ENCODE results near the gene HSPA12B. TPM values are rescaled to one million over a fixed set of nuclear protein-coding genes. Genes with fewer than 3 reads are reported as not detected.

HSPA12B gene
- total RNA-seq, 6 donors from 2014 or later, result 18.4 to 53.7 (median 21.5) TPM

DNA sequence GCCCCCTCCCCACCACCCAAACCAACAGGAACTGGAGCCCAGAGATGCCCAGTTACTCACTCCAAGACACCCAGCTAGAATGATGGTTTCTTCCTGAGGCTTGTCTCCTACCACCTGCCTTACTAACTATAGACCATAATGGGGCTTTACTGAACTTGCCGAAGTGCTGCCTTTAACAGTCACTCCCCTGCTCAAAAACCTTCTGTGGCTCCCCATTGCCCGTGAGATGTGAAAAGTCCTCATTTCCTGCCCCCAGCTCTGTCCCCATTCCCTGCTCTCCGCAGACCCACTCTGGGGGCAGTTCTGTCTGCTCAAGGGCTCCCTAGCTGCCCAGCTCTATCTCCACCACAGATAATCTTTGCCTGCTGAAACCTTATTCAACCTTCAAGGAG lies 25.0 kb upstream of the HSPA12B start:
- Histone ChIP-seq H3K9me3 (no peaks in the 10 kb centered on the region), H3K27me3 (no peaks in the 10 kb centered on the region), H3K27ac (no peak overlapping the region), H3K4me1 (peaks cover 8 to 14% (median 11%) of the 10 kb centered on the region in 4 donors), H3K4me3 (no peak overlapping the region), H3K36me3 (no peaks in the 10 kb centered on the region)
- no peak for TF ChIP-seq POLR2AphosphoS5 (IDR thresholded peaks at IDR 0.05)
- TF ChIP-seq POLR2A (IDR thresholded peaks at IDR 0.05), result no peak
- TF ChIP-seq, protein P1, sequence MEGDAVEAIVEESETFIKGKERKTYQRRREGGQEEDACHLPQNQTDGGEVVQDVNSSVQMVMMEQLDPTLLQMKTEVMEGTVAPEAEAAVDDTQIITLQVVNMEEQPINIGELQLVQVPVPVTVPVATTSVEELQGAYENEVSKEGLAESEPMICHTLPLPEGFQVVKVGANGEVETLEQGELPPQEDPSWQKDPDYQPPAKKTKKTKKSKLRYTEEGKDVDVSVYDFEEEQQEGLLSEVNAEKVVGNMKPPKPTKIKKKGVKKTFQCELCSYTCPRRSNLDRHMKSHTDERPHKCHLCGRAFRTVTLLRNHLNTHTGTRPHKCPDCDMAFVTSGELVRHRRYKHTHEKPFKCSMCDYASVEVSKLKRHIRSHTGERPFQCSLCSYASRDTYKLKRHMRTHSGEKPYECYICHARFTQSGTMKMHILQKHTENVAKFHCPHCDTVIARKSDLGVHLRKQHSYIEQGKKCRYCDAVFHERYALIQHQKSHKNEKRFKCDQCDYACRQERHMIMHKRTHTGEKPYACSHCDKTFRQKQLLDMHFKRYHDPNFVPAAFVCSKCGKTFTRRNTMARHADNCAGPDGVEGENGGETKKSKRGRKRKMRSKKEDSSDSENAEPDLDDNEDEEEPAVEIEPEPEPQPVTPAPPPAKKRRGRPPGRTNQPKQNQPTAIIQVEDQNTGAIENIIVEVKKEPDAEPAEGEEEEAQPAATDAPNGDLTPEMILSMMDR (IDR thresholded peaks at IDR 0.05), result no peak
- no peak for TF ChIP-seq EP300 (IDR thresholded peaks at IDR 0.05)
- 94 to 98% methylated on average over 3 of the region's 3 CpGs for WGBS, 2 donors
- DNase-seq, result no peak
- ATAC-seq (ENCODE audit: low FRiP score in 2 of 2), result no peak

DNA sequence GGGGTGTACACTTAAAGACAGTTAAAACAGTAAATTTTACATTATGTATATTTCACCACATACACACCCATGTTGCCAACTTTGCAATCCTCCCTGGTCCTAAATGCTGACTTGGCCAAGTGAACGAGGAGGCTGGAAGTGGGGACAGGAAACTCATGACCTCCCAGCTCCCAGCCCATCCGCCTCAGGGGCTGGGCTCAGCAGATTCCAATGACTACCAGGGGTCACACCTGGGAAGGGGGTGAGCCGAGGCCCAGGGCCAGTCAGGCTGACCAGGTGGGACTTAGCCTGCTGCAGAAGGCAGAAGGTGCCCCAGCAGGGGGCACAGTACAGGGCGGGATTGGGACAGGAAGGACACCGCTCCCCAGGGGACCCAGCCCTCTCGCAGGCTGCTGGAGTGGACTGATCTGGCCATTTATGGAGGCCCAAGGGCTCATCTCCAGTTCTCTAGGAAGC lies 22.4 kb upstream of the HSPA12B start:
- no peaks in the 10 kb centered on the region for H3K9me3 ChIP-seq
- TF ChIP-seq POLR2A (IDR thresholded peaks at IDR 0.05) (no peak), POLR2AphosphoS5 (IDR thresholded peaks at IDR 0.05) (no peak), EP300 (IDR thresholded peaks at IDR 0.05) (no peak)
- TF ChIP-seq, protein P1 (IDR thresholded peaks at IDR 0.05), result no peak
- ATAC-seq (ENCODE audit: low FRiP score in 2 of 2) (peak in 1 of 2 donors; percentile 2), DNase-seq (no peak)
- WGBS, 2 donors, result 49 to 64% methylated on average over 6 of the region's 6 CpGs
- peak overlapping the region in 1 of 4 donors; percentile 8 for H3K4me3 ChIP-seq
- H3K36me3 ChIP-seq, result no peaks in the 10 kb centered on the region
- H3K27me3 ChIP-seq, result no peaks in the 10 kb centered on the region
- H3K27ac ChIP-seq, result peak overlapping the region in 1 of 4 donors; percentile 57
- H3K4me1 ChIP-seq, result peaks cover 8 to 23% (median 14%) of the 10 kb centered on the region in 4 donors

DNA sequence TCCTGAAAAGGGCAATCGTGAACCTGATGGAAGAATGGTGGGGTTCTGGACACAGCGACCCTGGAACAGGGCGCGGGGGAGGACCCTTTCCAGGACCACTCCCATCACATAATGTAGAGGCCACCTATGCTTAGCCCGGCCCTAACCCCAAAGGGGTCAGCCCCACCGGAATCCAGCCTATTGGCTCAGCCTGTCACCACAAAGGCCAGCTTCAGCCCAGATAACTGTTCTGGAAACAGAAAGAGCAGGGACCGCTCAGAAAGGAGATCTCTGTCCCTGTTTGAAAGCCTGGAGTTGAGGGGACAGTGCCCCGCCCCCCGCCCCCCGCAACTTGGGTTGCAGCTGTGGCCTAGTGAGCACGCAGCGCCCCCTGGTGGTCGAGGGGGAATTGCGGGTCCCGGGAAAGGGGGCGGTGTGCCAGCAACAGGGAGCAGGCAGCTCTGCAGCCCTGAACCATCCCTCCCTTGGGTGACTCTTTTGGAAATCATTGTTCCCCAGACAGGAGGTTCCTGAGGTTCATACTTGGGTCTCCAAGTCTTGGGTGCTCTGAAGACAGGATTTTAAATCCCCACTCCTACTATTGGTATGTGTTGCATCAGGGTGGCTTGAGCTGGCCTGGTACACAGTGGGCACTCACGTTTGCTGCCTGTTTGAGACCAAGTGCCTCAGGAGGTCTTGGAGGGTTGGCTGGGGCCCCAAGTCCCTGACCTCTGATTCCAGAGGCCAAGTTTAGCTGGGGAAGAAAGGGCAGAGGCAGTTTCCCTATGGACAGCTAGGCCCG lies 21.6 kb upstream of the HSPA12B start:
- Histone ChIP-seq H3K27me3 (no peaks in the 10 kb centered on the region), H3K9me3 (no peaks in the 10 kb centered on the region), H3K4me1 (peaks cover 8 to 23% (median 14%) of the 10 kb centered on the region in 4 donors), H3K4me3 (peak overlapping the region in 2 of 4 donors; percentile 8 to 29), H3K27ac (peak overlapping the region in 1 of 4 donors; percentile 57), H3K36me3 (no peaks in the 10 kb centered on the region)
- ATAC-seq (ENCODE audit: low FRiP score in 2 of 2), result peak in 1 of 2 donors; percentile 79
- 32 to 55% methylated on average over 9 to 17 of the region's 18 CpGs for WGBS, 2 donors
- peak; percentile 72 to 94 for DNase-seq
- TF ChIP-seq, protein P1 (IDR thresholded peaks at IDR 0.05), result peak; percentile 88 to 97 (median 92)
- TF ChIP-seq POLR2AphosphoS5 (IDR thresholded peaks at IDR 0.05), result no peak

- DNase-seq, result no peak
- no peaks in the 10 kb centered on the region for H3K36me3 ChIP-seq
- peak in 1 of 2 donors; percentile 54 for ATAC-seq (ENCODE audit: low FRiP score in 2 of 2)
- 68 to 70% methylated on average over 4 of the region's 4 CpGs for WGBS, 2 donors
- TF ChIP-seq POLR2AphosphoS5 (IDR thresholded peaks at IDR 0.05), result no peak
- TF ChIP-seq, protein P1 (IDR thresholded peaks at IDR 0.05), result no peak
- TF ChIP-seq POLR2A (IDR thresholded peaks at IDR 0.05), result peak in 1 of 4 donors; percentile 26
- peaks cover 8 to 23% (median 14%) of the 10 kb centered on the region in 4 donors for H3K4me1 ChIP-seq
- no peaks in the 10 kb centered on the region for H3K27me3 ChIP-seq
- peak overlapping the region in 1 of 4 donors; percentile 6 for H3K27ac ChIP-seq
- no peaks in the 10 kb centered on the region for H3K9me3 ChIP-seq
- peak overlapping the region in 3 of 4 donors; percentile 8 to 29 (median 18) for H3K4me3 ChIP-seq
These were observed 21.0 kb upstream of the HSPA12B start for GRCh38 chr20:3711484-3711941.

Measured in upper lobe of left lung (tissue), 6 donors.